Colonic mucosa (tissue), 4 donors: ENCODE results near the gene MAPK11. TPM values are rescaled to one million over a fixed set of nuclear protein-coding genes. Genes with fewer than 3 reads are reported as not detected.

Experiments
- DNase-seq: peaks from one replicate; pipeline ENCODE4 v3.0.0-alpha.2; 2020
- H3K27ac ChIP-seq: fragments of 200-600 bp; one replicate; pipeline ENCODE4 v1.8.0; 2021
- H3K27me3 ChIP-seq: fragments of 200-600 bp; one replicate; pipeline ENCODE4 v1.8.0; 2021
- H3K36me3 ChIP-seq: fragments of 200-600 bp; one replicate; pipeline ENCODE4 v1.8.0; 2021
- H3K4me1 ChIP-seq: fragments of 200-600 bp; one replicate; pipeline ENCODE4 v1.8.0; 2021; ENCODE audit warnings: mild to moderate bottlenecking
- H3K4me3 ChIP-seq: fragments of 200-600 bp; one replicate; pipeline ENCODE4 v1.8.0; 2021
- H3K9ac ChIP-seq, 2 donors: one replicate each; pipeline ENCODE4 v1.7.0; 2013; ENCODE audit warnings: control low read depth in 2 of 2, low read depth in 2 of 2, low read length in 2 of 2
- H3K9me3 ChIP-seq: fragments of 200-600 bp; one replicate; pipeline ENCODE4 v1.8.0; 2021
- intact Hi-C: fragments of 100-400 bp; cut with DNase I; formaldehyde crosslinking; loops from one replicate; pipeline ENCODE4 v1.14.1; 2022
- total RNA-seq, 2 donors: library from RNA; stranded (reverse); fragmentation: NEBNext Ultra II Directional in 1 of 2; extraction: Animal tissue kit (Norgen Biotek cat#: 25700) in 1 of 2; gene quantifications; one replicate each; pipeline ENCODE4 v1.2.1, GENCODE V29; 2021
- TF ChIP-seq, protein P1 (sequence below): fragments of 200-600 bp; IDR thresholded peaks from one replicate; pipeline ENCODE4 v1.8.0; 2022; ENCODE audit warnings: antibody characterized with exemption, mild to moderate bottlenecking
- donor health status: healthy.
- donor health status: DM: no; HTN: no; CAD: no.
- donor health status: DM: no; HTN: no; CAD: no.

The MAPK11 gene
- total RNA-seq, 2 donors from 2014 or later, result 1.3 to 1.9 TPM

DNA sequence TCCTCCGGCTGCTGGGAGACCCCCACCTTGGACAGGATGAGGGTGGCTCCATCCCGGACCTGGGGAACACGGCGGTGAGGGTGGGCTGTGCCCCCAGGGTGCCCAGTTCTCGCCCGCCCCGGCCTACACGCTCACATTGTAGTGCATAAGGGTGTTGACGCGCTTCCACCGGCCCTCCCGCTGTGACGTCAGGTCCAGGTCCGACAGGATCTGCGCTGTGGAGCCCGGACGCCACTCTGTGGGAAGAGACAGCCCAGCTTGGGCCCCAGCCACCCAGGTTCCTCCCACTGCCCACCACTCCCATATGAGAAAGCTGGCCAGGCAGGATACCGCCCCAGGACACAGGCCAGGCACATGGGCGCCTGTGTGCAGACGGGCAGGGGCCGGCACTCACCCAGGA is 8.3 kb upstream of the MAPK11 start:
- H3K9me3 ChIP-seq, result no peaks in the 10 kb centered on the region
- TF ChIP-seq, protein P1, sequence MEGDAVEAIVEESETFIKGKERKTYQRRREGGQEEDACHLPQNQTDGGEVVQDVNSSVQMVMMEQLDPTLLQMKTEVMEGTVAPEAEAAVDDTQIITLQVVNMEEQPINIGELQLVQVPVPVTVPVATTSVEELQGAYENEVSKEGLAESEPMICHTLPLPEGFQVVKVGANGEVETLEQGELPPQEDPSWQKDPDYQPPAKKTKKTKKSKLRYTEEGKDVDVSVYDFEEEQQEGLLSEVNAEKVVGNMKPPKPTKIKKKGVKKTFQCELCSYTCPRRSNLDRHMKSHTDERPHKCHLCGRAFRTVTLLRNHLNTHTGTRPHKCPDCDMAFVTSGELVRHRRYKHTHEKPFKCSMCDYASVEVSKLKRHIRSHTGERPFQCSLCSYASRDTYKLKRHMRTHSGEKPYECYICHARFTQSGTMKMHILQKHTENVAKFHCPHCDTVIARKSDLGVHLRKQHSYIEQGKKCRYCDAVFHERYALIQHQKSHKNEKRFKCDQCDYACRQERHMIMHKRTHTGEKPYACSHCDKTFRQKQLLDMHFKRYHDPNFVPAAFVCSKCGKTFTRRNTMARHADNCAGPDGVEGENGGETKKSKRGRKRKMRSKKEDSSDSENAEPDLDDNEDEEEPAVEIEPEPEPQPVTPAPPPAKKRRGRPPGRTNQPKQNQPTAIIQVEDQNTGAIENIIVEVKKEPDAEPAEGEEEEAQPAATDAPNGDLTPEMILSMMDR, result no peak
- no peak for DNase-seq
- no peaks in the 10 kb centered on the region for H3K27me3 ChIP-seq
- H3K36me3 ChIP-seq, result peaks cover 46% of the 10 kb centered on the region
- no peaks in the 10 kb centered on the region for H3K4me1 ChIP-seq
- H3K9ac ChIP-seq, result no peak overlapping the region
- H3K4me3 ChIP-seq, result no peak overlapping the region
- H3K27ac ChIP-seq, result no peak overlapping the region
- intact Hi-C loops, result loop anchor here (5.0 kb wide), 1 partner anchor 64 kb away; the partner anchor contains the start of gene PPP6R2

DNA sequence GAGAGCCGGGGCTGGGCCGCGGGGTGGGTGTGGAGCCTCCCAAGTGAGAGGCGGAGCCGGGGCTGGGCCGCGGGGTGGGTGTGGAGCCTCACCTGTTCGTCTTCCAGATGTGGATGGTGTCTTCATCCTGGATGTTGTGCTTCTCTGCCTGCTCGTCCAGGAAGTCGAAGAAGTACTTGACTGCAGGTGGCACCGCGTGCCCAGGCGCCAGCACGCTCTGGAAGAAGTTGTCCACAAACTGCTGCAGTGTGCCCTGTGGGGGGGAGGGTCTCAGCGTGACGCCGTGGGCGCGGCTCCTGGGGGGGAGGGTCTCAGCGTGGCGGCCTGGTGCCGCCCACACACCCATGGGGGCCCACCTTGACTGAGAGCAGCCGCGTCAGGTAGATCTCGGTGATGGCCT is 7.6 kb upstream of the MAPK11 start:
- peaks cover 46% of the 10 kb centered on the region for H3K36me3 ChIP-seq

GRCh38 chr22:50276143-50276542 is 6.0 kb upstream of the MAPK11 start:
- Histone ChIP-seq H3K36me3 (peaks cover 36% of the 10 kb centered on the region), H3K4me1 (peaks cover 8% of the 10 kb centered on the region)
- TF ChIP-seq, protein P1, result peak; percentile 71

More for the DNA sequence above, 7.6 kb upstream of the MAPK11 start:
- DNase-seq, result no peak
- H3K27ac ChIP-seq, result no peak overlapping the region
- TF ChIP-seq, protein P1, result no peak
- intact Hi-C loops, result loop anchor here (5.0 kb wide), 1 partner anchor 65 kb away; the partner anchor contains the start of gene PPP6R2
- H3K9ac ChIP-seq, result no peak overlapping the region
- no peaks in the 10 kb centered on the region for H3K9me3 ChIP-seq
- H3K4me1 ChIP-seq, result no peaks in the 10 kb centered on the region
- H3K4me3 ChIP-seq, result no peak overlapping the region
- no peaks in the 10 kb centered on the region for H3K27me3 ChIP-seq

DNA sequence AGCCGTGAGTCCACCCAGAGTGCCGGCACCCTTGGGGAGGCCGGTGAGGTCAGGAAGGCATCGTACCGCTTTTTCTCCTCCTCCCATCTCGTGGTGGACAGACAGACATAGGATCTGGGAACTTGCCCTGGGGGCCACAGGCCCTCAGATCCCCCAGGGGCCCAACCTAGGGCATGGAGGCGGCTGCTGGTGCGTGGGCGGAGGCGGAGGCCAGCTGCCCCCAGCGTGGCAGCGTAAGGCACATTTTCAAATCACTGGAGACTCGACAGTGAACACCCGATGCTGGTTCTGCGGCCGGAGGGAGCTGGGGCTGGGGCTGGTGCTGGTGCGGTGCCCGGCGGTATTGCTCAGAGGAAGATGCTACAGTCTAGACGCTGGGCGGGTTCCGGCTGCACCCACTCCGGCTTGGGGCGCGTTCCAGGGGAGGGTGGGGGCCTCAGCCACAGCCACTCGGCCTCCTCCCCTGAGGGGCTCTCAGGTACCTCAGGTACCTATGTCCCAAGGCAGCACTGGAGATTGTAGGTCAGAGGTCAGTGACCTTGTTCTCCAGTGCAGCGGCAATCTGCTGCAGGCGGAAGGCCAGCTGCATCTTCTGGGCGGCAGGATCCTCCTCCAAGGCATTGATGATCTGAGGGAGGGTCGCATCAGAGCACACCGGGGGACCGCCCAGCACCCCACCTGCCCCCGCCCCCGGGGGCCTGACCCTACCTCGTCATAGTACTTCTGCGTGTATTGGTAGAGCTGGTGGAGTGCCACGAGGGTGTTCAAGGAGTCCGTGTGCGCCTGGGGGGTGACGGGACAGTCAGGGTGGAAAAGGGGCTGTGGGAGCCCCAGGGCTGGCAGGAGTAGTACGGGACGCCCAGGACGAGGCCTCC is 5.2 kb upstream of the MAPK11 start:
- Histone ChIP-seq H3K36me3 (peaks cover 28% of the 10 kb centered on the region), H3K9ac (no peak overlapping the region), H3K9me3 (no peaks in the 10 kb centered on the region), H3K27ac (no peak overlapping the region), H3K27me3 (peaks cover 13% of the 10 kb centered on the region), H3K4me1 (peaks cover 15% of the 10 kb centered on the region), H3K4me3 (no peak overlapping the region)
- DNase-seq, result no peak
- TF ChIP-seq, protein P1, result no peak
- intact Hi-C loops, result loop anchor here (2.0 to 5.0 kb wide), 2 partner anchors 51 to 67 kb away; partner anchors contain the start of genes DENND6B and PPP6R2

More at GRCh38 chr22:50276143-50276542, 6.0 kb upstream of the MAPK11 start:
- intact Hi-C loops, result loop anchor here (5.0 kb wide), 1 partner anchor 66 kb away; the partner anchor contains the start of gene PPP6R2
- no peak overlapping the region for H3K27ac ChIP-seq
- peak; percentile 74 for DNase-seq
- H3K9ac ChIP-seq, result no peak overlapping the region
- H3K27me3 ChIP-seq, result peaks cover 8% of the 10 kb centered on the region
- no peaks in the 10 kb centered on the region for H3K9me3 ChIP-seq
- no peak overlapping the region for H3K4me3 ChIP-seq

GRCh38 chr22:50274771-50275170 is 4.6 kb upstream of the MAPK11 start:
- Histone ChIP-seq H3K27ac (no peak overlapping the region), H3K27me3 (peaks cover 15% of the 10 kb centered on the region), H3K9ac (no peak overlapping the region), H3K36me3 (peaks cover 27% of the 10 kb centered on the region), H3K4me1 (peaks cover 16% of the 10 kb centered on the region), H3K9me3 (no peaks in the 10 kb centered on the region), H3K4me3 (no peak overlapping the region)
- intact Hi-C loops, result loop anchor here (2.0 to 5.0 kb wide), 2 partner anchors 52 to 68 kb away; partner anchors contain the start of genes DENND6B and PPP6R2
- DNase-seq, result no peak
- TF ChIP-seq, protein P1, result no peak
